HCT116 (cell line): ENCODE measurements around the gene ZKSCAN7. TPM values are rescaled to one million over a fixed set of nuclear protein-coding genes. Genes with fewer than 3 reads are reported as not detected.

Source experiments
- ATAC-seq: fragments of 200-7000 bp; cut with Tn5 transposase; 2 replicates; pipeline ENCODE4 v1.9.1; 2020; ENCODE audit warnings: mild to moderate bottlenecking, moderate library complexity
- BruUV-seq: library from RNA; stranded (reverse); fragments of 400-500 nt; replicated peaks from 2 replicates; lab custom pipeline; 2021; lab: Mats Ljungman, UMichigan
- CTCF ChIA-PET: fragments of 300-600 bp; sonication (Branson Sonifier 250); formaldehyde crosslinking; loops from one replicate; lab custom pipeline; 2021; ENCODE audit warnings: antibody characterized with exemption; lab: Charles Lee
- POLR2A ChIA-PET: fragments of 300-600, 350-600 bp; sonication (Branson Sonifier 250); formaldehyde crosslinking; loops from one replicate; lab custom pipeline; 2021; ENCODE audit warnings: antibody characterized with exemption; lab: Charles Lee
- RAD21 ChIA-PET, 2 experiments: fragments of 300-600 bp; sonication (Branson Sonifier 250); formaldehyde crosslinking; loops; one replicate each; lab custom pipeline; 2023; ENCODE audit warnings: low total read pairs in 2 of 2; ENCODE audit not compliant: uncharacterized antibody in 2 of 2, unreplicated experiment in 2 of 2, low non-redundant PET in 1 of 2; lab: Charles Lee
- DNase-seq: peaks from one replicate; pipeline ENCODE4 v3.0.0-alpha.2; 2010; ENCODE audit warnings: low read depth, low spot score
- H2AFZ ChIP-seq: fragments of 200-600 bp; shearing (Covaris generic), sonication (generic); 2 replicates; pipeline ENCODE4 v1.6.1; 2017; ENCODE audit warnings: low read depth, mixed run types, mixed read lengths, antibody characterized with exemption, low read length; ENCODE audit not compliant: poor library complexity, severe bottlenecking
- H3K27ac ChIP-seq: 2 replicates; pipeline ENCODE4 v1.5.1; 2012; ENCODE audit warnings: low read depth, low read length
- H3K27me3 ChIP-seq: fragments of 200-600 bp; sonication (generic); 2 replicates; pipeline ENCODE4 v1.6.1; 2016; ENCODE audit warnings: mixed run types, low read length, mixed read lengths; ENCODE audit not compliant: insufficient read depth
- H3K36me3 ChIP-seq, 2 experiments: fragments of 200-500 bp in 1 of 2; fragments of 200-600 bp in 1 of 2; sonication (Bioruptor generic) in 1 of 2; sonication (generic) in 1 of 2; 2 replicates each; pipeline versions ENCODE4 v1.5.1 to v1.6.1; 2014 to 2016; ENCODE audit warnings: low read length in 2 of 2, inconsistent platforms in 1 of 2, mixed read lengths in 1 of 2, mixed run types in 1 of 2; ENCODE audit not compliant: insufficient read depth in 2 of 2, control insufficient read depth in 1 of 2
- H3K4me1 ChIP-seq, 2 experiments: fragments of 200-600 bp in 1 of 2; sonication (generic) in 1 of 2; 2 replicates each; pipeline versions ENCODE4 v1.5.1 to v1.6.1; 2012 to 2017; ENCODE audit warnings: low read length in 2 of 2, inconsistent platforms in 1 of 2, mild to moderate bottlenecking in 1 of 2, mixed read lengths in 1 of 2, mixed run types in 1 of 2, moderate library complexity in 1 of 2; ENCODE audit not compliant: insufficient read depth in 2 of 2, control insufficient read depth in 1 of 2
- H3K4me2 ChIP-seq: fragments of 200-600 bp; sonication (generic); 2 replicates; pipeline ENCODE4 v1.6.1; 2017; ENCODE audit warnings: mixed run types, low read length, mixed read lengths
- H3K4me3 ChIP-seq, 2 experiments: fragments of 200-600 bp in 1 of 2; sonication (generic) in 1 of 2; replicated peaks in 1 of 2; 2 replicates each; pipeline ENCODE4 v1.5.1; 2011 to 2016; ENCODE audit warnings: low read length in 2 of 2, control low read depth in 1 of 2, low read depth in 1 of 2, mild to moderate bottlenecking in 1 of 2, mixed read lengths in 1 of 2, mixed run types in 1 of 2
- H3K79me2 ChIP-seq: fragments of 200-600 bp; sonication (generic); 2 replicates; pipeline ENCODE4 v1.6.1; 2017; ENCODE audit warnings: mild to moderate bottlenecking, mixed run types, low read length, moderate library complexity, mixed read lengths; ENCODE audit not compliant: insufficient read depth
- H3K9ac ChIP-seq: fragments of 200-600 bp; sonication (generic); 2 replicates; pipeline ENCODE4 v1.6.1; 2016; ENCODE audit warnings: low read length, mixed read lengths
- H3K9me2 ChIP-seq: fragments of 200-600 bp; sonication (generic), shearing (Covaris generic); 2 replicates; pipeline ENCODE4 v1.6.1; 2017; ENCODE audit warnings: mixed run types, mild to moderate bottlenecking, moderate library complexity; ENCODE audit not compliant: insufficient read depth
- H3K9me3 ChIP-seq, 2 experiments: fragments of 200-500 bp in 1 of 2; fragments of 200-600 bp in 1 of 2; sonication (Bioruptor generic) in 1 of 2; sonication (generic) in 1 of 2; 2 replicates each; pipeline ENCODE4 v1.6.1; 2014 to 2017; ENCODE audit warnings: low read length in 2 of 2, mixed read lengths in 2 of 2, inconsistent platforms in 1 of 2, low read depth in 1 of 2, mild to moderate bottlenecking in 1 of 2, mixed run types in 1 of 2, moderate library complexity in 1 of 2; ENCODE audit not compliant: control insufficient read depth in 1 of 2, insufficient read depth in 1 of 2
- H4K20me1 ChIP-seq: fragments of 200-600 bp; sonication (generic), shearing (Covaris generic); 2 replicates; pipeline ENCODE4 v1.6.1; 2017; ENCODE audit warnings: mixed run types, mild to moderate bottlenecking, moderate library complexity; ENCODE audit not compliant: insufficient read depth
- CEBPB ChIP-seq: IDR thresholded peaks from 2 replicates; pipeline ENCODE4 v1.6.1; 2012; ENCODE audit warnings: low read depth
- CTCF ChIP-seq, 3 experiments: fragments of 200-600 bp in 1 of 3; sonication (generic) in 1 of 3; IDR thresholded peaks in 2 of 3; conservative IDR thresholded peaks in 1 of 3; 2 replicates each; pipeline ENCODE4 v1.5.1; 2012 to 2017; ENCODE audit warnings: low read depth in 2 of 3, low read length in 2 of 3, antibody characterized with exemption in 1 of 3, borderline replicate concordance in 1 of 3, control low read depth in 1 of 3, mild to moderate bottlenecking in 1 of 3, mixed read lengths in 1 of 3, mixed run types in 1 of 3, moderate library complexity in 1 of 3; ENCODE audit not compliant: insufficient read depth in 1 of 3
- ELF1 ChIP-seq: IDR thresholded peaks from 2 replicates; pipeline ENCODE4 v1.6.1; 2012; ENCODE audit warnings: low read depth, borderline replicate concordance
- EZH2phosphoT487 ChIP-seq: fragments of 200-600 bp; IDR thresholded peaks from 2 replicates; pipeline ENCODE4 v1.6.1; 2018; ENCODE audit warnings: antibody characterized with exemption, borderline replicate concordance
- RAD21 ChIP-seq: IDR thresholded peaks from 2 replicates; pipeline ENCODE4 v1.6.1; 2012; ENCODE audit warnings: low read depth, mild to moderate bottlenecking
- SIN3A ChIP-seq: IDR thresholded peaks from 2 replicates; pipeline ENCODE4 v1.6.1; 2012; ENCODE audit warnings: low read depth
- SRF ChIP-seq: IDR thresholded peaks from 2 replicates; pipeline ENCODE4 v1.6.1; 2012; ENCODE audit warnings: low read depth
- YY1 ChIP-seq: IDR thresholded peaks from 2 replicates; pipeline ENCODE4 v1.6.1; 2011; ENCODE audit warnings: low read length, low read depth, moderate library complexity, mild to moderate bottlenecking; ENCODE audit not compliant: insufficient replicate concordance; ENCODE audit errors: extremely low read depth
- intact Hi-C: fragments of 100-400 bp; cut with micrococcal nuclease; formaldehyde crosslinking; loops from 2 replicates; pipeline ENCODE4 v1.10.0; 2022
- total RNA-seq: library from RNA; stranded (reverse); gene quantifications from one replicate; pipeline ENCODE4 v1.2.1, GENCODE V29; 2021; ENCODE audit not compliant: unreplicated experiment
- TF ChIP-seq, protein P1 (sequence below): IDR thresholded peaks from 2 replicates; pipeline ENCODE4 v1.6.1; 2012

Gene ZKSCAN7
- total RNA-seq, 1 experiment from 2014 or later = not detected

GRCh38 chr3:44525060-44525459, 29.9 kb upstream of the ZKSCAN7 start:
- ChIA-PET POLR2A (no interaction called here), CTCF (no interaction called here), RAD21 (no interaction called here)
- Histone ChIP-seq H3K4me1 (no peaks in the 10 kb centered on the region), H4K20me1 (no peaks in the 10 kb centered on the region), H3K4me3 (no peak overlapping the region), H3K27ac (no peak overlapping the region), H3K9ac (no peak overlapping the region), H3K4me2 (no peak overlapping the region), H2AFZ (no peak overlapping the region), H3K36me3 (no peaks in the 10 kb centered on the region), H3K79me2 (no peaks in the 10 kb centered on the region), H3K27me3 (0 out of 2 replicates have a peak, but pooled peaks cover 4% of the 10 kb centered on the region), H3K9me3 (no peaks in the 10 kb centered on the region), H3K9me2 (no peaks in the 10 kb centered on the region)
- ATAC-seq (no peak), DNase-seq (no peak)
- intact Hi-C loops = no loop called here
- no peak for TF ChIP-seq RAD21
- TF ChIP-seq, protein P1, sequence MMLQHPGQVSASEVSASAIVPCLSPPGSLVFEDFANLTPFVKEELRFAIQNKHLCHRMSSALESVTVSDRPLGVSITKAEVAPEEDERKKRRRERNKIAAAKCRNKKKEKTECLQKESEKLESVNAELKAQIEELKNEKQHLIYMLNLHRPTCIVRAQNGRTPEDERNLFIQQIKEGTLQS = no peak
- TF ChIP-seq EZH2phosphoT487 = no peak
- TF ChIP-seq ELF1 = no peak
- TF ChIP-seq CEBPB = no peak
- TF ChIP-seq SRF = no peak
- TF ChIP-seq YY1 = no peak
- no peak for TF ChIP-seq SIN3A
- no TSS peak for BruUV-seq

GRCh38 chr3:44529927-44530326, 25.1 kb upstream of the ZKSCAN7 start:
- Histone ChIP-seq H3K79me2 (no peaks in the 10 kb centered on the region), H3K27me3 (no peaks in the 10 kb centered on the region), H3K4me2 (no peak overlapping the region), H3K27ac (no peak overlapping the region), H3K9ac (no peak overlapping the region), H3K36me3 (no peaks in the 10 kb centered on the region), H3K9me2 (no peaks in the 10 kb centered on the region), H4K20me1 (no peaks in the 10 kb centered on the region), H3K9me3 (no peaks in the 10 kb centered on the region), H3K4me3 (no peak overlapping the region)
- ChIA-PET RAD21 (no interaction called here), CTCF (interaction anchor here (0.6 kb wide), 1 partner anchor 271 kb away, joined by 4 read pairs; no protein-coding TSS in a partner anchor)
- intact Hi-C loops = loop anchor here (5.0 to 10.0 kb wide), 3 partner anchors 208 to 465 kb away; partner anchors contain the start of genes KIAA1143 and KIF15
- no TSS peak for BruUV-seq
- peak; percentile 77 for ATAC-seq
- TF ChIP-seq RAD21 (peak; percentile 62), CTCF (IDR thresholded peaks at IDR 0.05 in 2 of 3, conservative IDR thresholded peaks at IDR 0.05 in 1 of 3; ENCODE audit: borderline replicate concordance in 1 of 3, insufficient read depth in 1 of 3, low read depth in 2 of 3, low read length in 2 of 3) (peak; percentile 40 to 60 (median 55); a peak in 5 of 6 replicates), EZH2phosphoT487 (no peak)
- TF ChIP-seq, all 23 proteins: peak for 2
- no peaks in the 10 kb centered on the region for H3K4me1 ChIP-seq
- peak; percentile 10 for DNase-seq
- POLR2A ChIA-PET = no interaction called here
- no peak overlapping the region for H2AFZ ChIP-seq
